ENCODE measurements around the gene F5. TPM values are rescaled to one million over a fixed set of nuclear protein-coding genes. Genes with fewer than 3 reads are reported as not detected.

Gene F5
- polyA plus RNA-seq, 3 donors = 6.5 to 14.5 (median 7.1) TPM

GRCh38 chr1:169466259-169467230, 119.7 kb downstream of the F5 start:
- H3K27ac Mint-ChIP-seq = peak overlapping the region in 1 of 7 donors; percentile 25

More at GRCh38 chr1:169466259-169467230, 119.7 kb downstream of the F5 start:
- Histone ChIP-seq H3K4me3 (replicated peaks in 1 of 3; ENCODE audit: low read depth in 2 of 3, low read length in 3 of 3) (no peak overlapping the region), H3K9me3 (replicated peaks in 1 of 2; ENCODE audit: control insufficient read depth in 1 of 2, insufficient read depth in 1 of 2, low read length in 2 of 2) (no peaks in the 10 kb centered on the region), H3K27me3 (ENCODE audit: control insufficient read depth in 2 of 2, insufficient read depth in 2 of 2, low read length in 2 of 2) (no peaks in the 10 kb centered on the region), H2AFZ (ENCODE audit: insufficient read depth, low read depth, low read length, poor library complexity, severe bottlenecking) (no peak overlapping the region), H3K27ac (ENCODE audit: low read depth in 1 of 2, low read length in 2 of 2) (no peak overlapping the region), H3K4me2 (replicated peaks; ENCODE audit: extremely low read depth, low read length, poor library complexity, severe bottlenecking) (no peak overlapping the region), H3K79me2 (ENCODE audit: insufficient read depth, low read length) (no peaks in the 10 kb centered on the region), H3K4me1 (ENCODE audit: control insufficient read depth in 1 of 2, insufficient read depth in 2 of 2, low read length in 2 of 2) (no peaks in the 10 kb centered on the region), H3K9ac (ENCODE audit: insufficient read depth, low read length, poor library complexity, severe bottlenecking) (no peak overlapping the region), H3K36me3 (replicated peaks in 1 of 2; ENCODE audit: control insufficient read depth in 1 of 2, insufficient read depth in 2 of 2, low read length in 2 of 2) (peaks cover 8 to 22% of the 10 kb centered on the region in 2 donors), H4K20me1 (ENCODE audit: insufficient read depth, low read length) (no peaks in the 10 kb centered on the region)
- DNase-seq = peak in 2 of 3 donors; percentile 12 to 18
- peak; percentile 35 for TF ChIP-seq CTCF (IDR thresholded peaks at IDR 0.05)
- no peak overlapping the region for H3K4me3 Mint-ChIP-seq
- intact Hi-C loops (cut with micrococcal nuclease) = loop anchor here (5.0 to 10.0 kb wide), 2 partner anchors 78 to 81 kb away; no protein-coding TSS in a partner anchor
- WGBS (ENCODE audit: insufficient coverage) = no CpG with 5 or more reads among the region's 8 CpGs
- peaks cover 29 to 36% of the 10 kb centered on the region in 2 donors for H3K36me3 Mint-ChIP-seq
- H3K4me1 Mint-ChIP-seq = no peaks in the 10 kb centered on the region
- H3K27me3 Mint-ChIP-seq (ENCODE audit: low read depth in 3 of 3) = peaks cover 0 to 2% (median 0%) of the 10 kb centered on the region in 3 donors
- H3K9me3 Mint-ChIP-seq = no peaks in the 10 kb centered on the region

Data from CD14-positive monocyte (primary cell).